Liver (tissue), 9 donors: ENCODE data around the gene ARHGEF19. TPM values are rescaled to one million over a fixed set of nuclear protein-coding genes. Genes with fewer than 3 reads are reported as not detected.
"Not testable (repeated sequence)": the region's sequence is repeated elsewhere in the genome, so short reads cannot be mapped to it uniquely, and the experiment has no call there.

Experiments used
- DNase-seq: peaks from one replicate; pipeline ENCODE4 v3.0.0-alpha.2; 2017; ENCODE audit warnings: low spot score
- H3K27ac ChIP-seq, 2 donors: one replicate each; pipeline ENCODE4 v1.7.0; 2013; ENCODE audit warnings: inconsistent platforms in 2 of 2, low read length in 2 of 2, control low read depth in 1 of 2, low read depth in 1 of 2, mild to moderate bottlenecking in 1 of 2
- H3K27me3 ChIP-seq, 4 donors: one replicate each; pipeline versions ENCODE4 v1.6.1 to v1.7.0; 2013; ENCODE audit warnings: low read length in 3 of 4, inconsistent platforms in 1 of 4, mild to moderate bottlenecking in 1 of 4, moderate library complexity in 1 of 4; ENCODE audit not compliant: control insufficient read depth in 4 of 4, insufficient read depth in 4 of 4
- H3K36me3 ChIP-seq, 4 donors: one replicate each; pipeline versions ENCODE4 v1.6.1 to v1.7.0; 2013; ENCODE audit warnings: low read length in 3 of 4, mild to moderate bottlenecking in 3 of 4, low read depth in 1 of 4, moderate library complexity in 1 of 4; ENCODE audit not compliant: control insufficient read depth in 4 of 4, insufficient read depth in 3 of 4
- H3K4me1 ChIP-seq, 4 donors: one replicate each; pipeline versions ENCODE4 v1.6.1 to v1.7.0; 2013; ENCODE audit warnings: low read length in 3 of 4, mild to moderate bottlenecking in 3 of 4, moderate library complexity in 1 of 4; ENCODE audit not compliant: control insufficient read depth in 4 of 4, insufficient read depth in 4 of 4
- H3K4me3 ChIP-seq, 3 donors: one replicate each; pipeline versions ENCODE4 v1.6.1 to v1.7.0; 2013; ENCODE audit warnings: low read length in 3 of 3, control low read depth in 1 of 3, low read depth in 1 of 3, mild to moderate bottlenecking in 1 of 3
- H3K9ac ChIP-seq, 2 donors: one replicate each; pipeline ENCODE4 v1.7.0; 2013; ENCODE audit warnings: low read length in 2 of 2, mild to moderate bottlenecking in 2 of 2, moderate library complexity in 2 of 2, control low read depth in 1 of 2, low read depth in 1 of 2
- H3K9me3 ChIP-seq, 4 donors: one replicate each; pipeline versions ENCODE4 v1.6.1 to v1.7.0; 2013; ENCODE audit warnings: low read length in 3 of 4; ENCODE audit not compliant: control insufficient read depth in 4 of 4
- CTCF ChIP-seq: fragments of 150-350 bp; IDR thresholded peaks from 2 replicates; pipeline ENCODE4 v1.5.1; 2017; ENCODE audit warnings: improper control_type of control experiment, low read depth, low read length; ENCODE audit not compliant: missing input control
- EGR1 ChIP-seq, 2 donors: IDR thresholded peaks; 2 replicates each; pipeline ENCODE4 v1.6.1; 2016 to 2018; ENCODE audit warnings: antibody characterized with exemption in 2 of 2, low read depth in 2 of 2
- FOXA1 ChIP-seq: IDR thresholded peaks from 2 replicates; pipeline ENCODE4 v1.6.1; 2016; ENCODE audit warnings: antibody characterized with exemption
- FOXA2 ChIP-seq: IDR thresholded peaks from 2 replicates; pipeline ENCODE4 v1.6.1; 2016; ENCODE audit warnings: antibody characterized with exemption
- GABPA ChIP-seq, 2 donors: IDR thresholded peaks in 1 of 2; conservative IDR thresholded peaks in 1 of 2; 2 replicates each; pipeline ENCODE4 v1.6.1; 2016; ENCODE audit warnings: antibody characterized with exemption in 2 of 2, mild to moderate bottlenecking in 1 of 2, moderate library complexity in 1 of 2
- HNF4G ChIP-seq: IDR thresholded peaks from 2 replicates; pipeline ENCODE4 v1.6.1; 2016; ENCODE audit warnings: antibody characterized with exemption
- MAX ChIP-seq: IDR thresholded peaks from 2 replicates; pipeline ENCODE4 v1.6.1; 2016; ENCODE audit warnings: antibody characterized with exemption
- NR2F2 ChIP-seq: IDR thresholded peaks from 2 replicates; pipeline ENCODE4 v1.6.1; 2016; ENCODE audit warnings: antibody characterized with exemption
- RAD21 ChIP-seq, 2 donors: IDR thresholded peaks; 2 replicates each; pipeline ENCODE4 v1.6.1; 2016; ENCODE audit warnings: antibody characterized with exemption in 2 of 2, mild to moderate bottlenecking in 2 of 2
- REST ChIP-seq: IDR thresholded peaks from 2 replicates; pipeline ENCODE4 v1.6.1; 2016; ENCODE audit warnings: antibody characterized with exemption, mild to moderate bottlenecking
- RXRA ChIP-seq, 2 donors: IDR thresholded peaks; 2 replicates each; pipeline ENCODE4 v1.6.1; 2017 to 2018; ENCODE audit warnings: antibody characterized with exemption in 2 of 2, mild to moderate bottlenecking in 1 of 2
- TAF1 ChIP-seq: conservative IDR thresholded peaks from 2 replicates; pipeline ENCODE4 v1.6.1; 2016; ENCODE audit warnings: antibody characterized with exemption, mild to moderate bottlenecking
- YY1 ChIP-seq: IDR thresholded peaks from 2 replicates; pipeline ENCODE4 v1.6.1; 2016; ENCODE audit warnings: antibody characterized with exemption, mild to moderate bottlenecking
- ZBTB33 ChIP-seq: IDR thresholded peaks from 2 replicates; pipeline ENCODE4 v1.6.1; 2016; ENCODE audit warnings: antibody characterized with exemption
- WGBS: extraction: QIAGEN DNeasy Blood & Tissue Kit; methylation state at CpG from one replicate; pipeline ENCODE4 v1.1.7; 2013; 5-methylcytosine and 5-hydroxymethylcytosine counted together
- polyA plus RNA-seq, 2 donors: library from polyadenylated mRNA; stranded (reverse) in 1 of 2; unstranded in 1 of 2; fragments of 200-250 nt in 1 of 2; fragments of >200 nt in 1 of 2; fragmentation: Nextera tagmentation in 1 of 2; extraction: Ambion mirVana in 1 of 2; gene quantifications; one replicate each; pipeline versions ENCODE4 v1.2.1 to v1.2.3, GENCODE V29; 2013 to 2015
- total RNA-seq, 2 donors: library from RNA; depleted of rRNA; stranded (reverse); fragments of >200 nt; gene quantifications; one replicate each; pipeline ENCODE4 v1.2.3, GENCODE V29; 2014
- donor health status: healthy.
- donor health status: healthy.
- donor health status: healthy.
- donor health status: healthy.
- donor health status: healthy.

ARHGEF19 gene
- total and polyA plus RNA-seq, 4 donors: 0.79 to 3.2 (median 2.5) TPM

GRCh38 chr1:16196874-16197273 is 15.6 kb downstream of the ARHGEF19 start:
- TF ChIP-seq RAD21 (IDR thresholded peaks at IDR 0.05): no peak
- no peak for TF ChIP-seq NR2F2
- TF ChIP-seq GABPA (IDR thresholded peaks at IDR 0.05 in 1 of 2, conservative IDR thresholded peaks at IDR 0.05 in 1 of 2): no peak
- TF ChIP-seq EGR1 (IDR thresholded peaks at IDR 0.05; ENCODE audit: low read depth in 2 of 2): no peak
- TF ChIP-seq REST: no peak
- no peak for TF ChIP-seq TAF1
- TF ChIP-seq HNF4G: no peak
- no peak for TF ChIP-seq RXRA (IDR thresholded peaks at IDR 0.05)
- Histone ChIP-seq H3K4me1 (no peaks in the 10 kb centered on the region), H3K27me3 (no peaks in the 10 kb centered on the region), H3K27ac (no peak overlapping the region), H3K9ac (no peak overlapping the region), H3K36me3 (peaks cover 0 to 2% (median 0%) of the 10 kb centered on the region in 4 donors), H3K4me3 (no peak overlapping the region), H3K9me3 (no peaks in the 10 kb centered on the region)
- WGBS: 85% methylated on average over 3 of the region's 3 CpGs
- no peak for DNase-seq

- H3K4me3 ChIP-seq: not testable (repeated sequence)
Observed at GRCh38 chr1:16196139-16196538, 16.3 kb downstream of the ARHGEF19 start.

GRCh38 chr1:16195518-16195905 is 16.9 kb downstream of the ARHGEF19 start:
- no peaks in the 10 kb centered on the region for H3K9me3 ChIP-seq
- H3K4me3 ChIP-seq: no peak overlapping the region
- H3K36me3 ChIP-seq: peaks cover 0 to 2% (median 0%) of the 10 kb centered on the region in 4 donors
- H3K4me1 ChIP-seq: peaks cover 0 to 4% (median 1%) of the 10 kb centered on the region in 4 donors
- H3K27ac ChIP-seq: no peak overlapping the region
- TF ChIP-seq FOXA2: no peak
- TF ChIP-seq FOXA1: no peak
- TF ChIP-seq CTCF: no peak
- TF ChIP-seq ZBTB33: no peak
- TF ChIP-seq TAF1: no peak
- no peak for TF ChIP-seq NR2F2
- TF ChIP-seq YY1: no peak
- TF ChIP-seq RAD21 (IDR thresholded peaks at IDR 0.05): no peak
- TF ChIP-seq EGR1 (IDR thresholded peaks at IDR 0.05; ENCODE audit: low read depth in 2 of 2): no peak
- no peak for TF ChIP-seq MAX
- TF ChIP-seq REST: no peak
- no peak overlapping the region for H3K9ac ChIP-seq
- 90% methylated on average over 7 of the region's 7 CpGs for WGBS
- no peak for DNase-seq
- no peaks in the 10 kb centered on the region for H3K27me3 ChIP-seq

More at GRCh38 chr1:16196139-16196538, 16.3 kb downstream of the ARHGEF19 start:
- not testable (repeated sequence) for H3K4me1 ChIP-seq, H3K9me3 ChIP-seq, DNase-seq, H3K36me3 ChIP-seq, H3K27me3 ChIP-seq, H3K27ac ChIP-seq, H3K9ac ChIP-seq
- WGBS: 97% methylated on average over 4 of the region's 4 CpGs
